GM19324 (cell line): ENCODE results near the gene GAS2.

Experiments used
- ATAC-seq: cut with Tn5 transposase; IDR thresholded peaks from one replicate; pipeline ENCODE4 v1.9.1; 2021; ENCODE audit warnings: mild to moderate bottlenecking, moderate library complexity; ENCODE audit not compliant: unreplicated experiment, low FRiP score

Gene GAS2

GRCh38 chr11:22723274-22723673, 56.9 kb downstream of the GAS2 start:
- ATAC-seq: no peak

DNA sequence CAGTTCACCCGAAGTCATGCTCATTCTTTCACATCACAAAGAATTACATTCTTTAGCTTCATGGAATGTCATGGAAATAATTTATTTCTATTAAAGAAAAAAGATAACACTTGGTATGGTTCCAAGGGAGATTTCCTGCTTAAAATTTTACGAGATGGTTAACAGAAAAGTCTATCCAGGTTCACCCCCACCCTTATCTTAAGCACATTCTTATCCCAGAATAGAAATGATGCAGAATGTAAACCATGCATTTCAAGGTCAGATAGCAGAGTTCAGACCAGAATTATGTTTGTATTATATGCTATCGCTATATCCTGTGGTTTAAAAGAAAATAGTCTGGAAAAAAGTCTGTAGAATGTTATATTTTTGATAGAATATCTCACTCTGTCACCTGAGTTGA, 58.7 kb downstream of the GAS2 start:
- ATAC-seq: no peak

DNA sequence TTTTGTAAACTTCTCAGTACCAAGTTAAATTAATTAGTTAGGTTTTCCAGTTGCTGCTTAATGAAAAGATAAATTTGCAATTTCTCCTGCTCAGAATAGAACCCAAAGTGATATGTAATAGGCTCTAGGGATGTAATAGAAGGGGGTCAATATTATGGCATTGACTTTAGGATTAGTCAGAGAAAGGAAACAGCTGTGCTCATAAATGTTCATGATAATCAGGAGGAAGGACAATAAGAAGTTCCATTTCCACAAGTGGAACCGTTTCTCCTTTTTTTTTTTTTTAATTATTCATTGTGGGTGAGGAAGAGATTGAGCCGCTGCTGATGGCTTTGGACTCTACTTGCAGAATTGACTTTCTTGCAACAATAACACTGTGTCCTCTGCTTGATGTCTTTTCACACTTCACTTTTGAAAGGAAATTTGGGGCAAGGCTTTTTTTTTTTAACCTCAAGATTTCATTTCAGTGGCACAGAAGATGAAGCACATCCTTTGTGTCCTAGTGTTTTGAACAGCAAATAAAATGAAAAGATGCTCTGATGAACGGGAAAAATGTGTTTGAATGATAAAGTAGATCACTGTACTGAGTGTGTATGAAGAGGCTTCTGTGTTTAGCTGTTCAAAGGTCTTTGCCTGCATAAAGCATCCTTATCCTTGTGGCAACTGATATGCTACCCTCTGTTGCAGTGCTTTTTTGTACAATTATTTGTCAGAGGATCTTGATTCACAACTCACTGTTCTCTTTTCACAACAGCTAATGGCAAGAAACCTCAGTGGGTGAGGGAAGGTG, 62.4 kb downstream of the GAS2 start:
- ATAC-seq: no peak

DNA sequence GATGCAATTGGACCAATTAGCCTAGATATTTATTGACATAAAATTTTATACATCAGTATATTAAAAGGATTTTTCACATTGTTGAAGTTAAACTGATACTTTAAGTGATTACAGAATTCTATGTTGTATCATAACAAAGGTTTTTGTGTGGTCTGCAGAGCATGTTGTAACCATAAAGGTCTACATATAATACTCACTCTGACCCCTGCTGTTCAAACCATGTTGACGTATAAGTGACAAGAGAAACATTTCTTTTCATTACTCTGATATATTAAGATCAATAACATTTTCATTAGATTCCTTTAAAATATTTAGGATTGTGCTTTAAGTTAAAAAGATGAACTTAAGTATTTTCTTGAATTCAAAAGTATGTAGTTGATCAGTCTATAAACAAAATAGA, 63.9 kb downstream of the GAS2 start:
- no peak for ATAC-seq

GRCh38 chr11:22732588-22732987, 66.2 kb downstream of the GAS2 start:
- no peak for ATAC-seq

GRCh38 chr11:22733475-22734248, 67.3 kb downstream of the GAS2 start:
- ATAC-seq: no peak

DNA sequence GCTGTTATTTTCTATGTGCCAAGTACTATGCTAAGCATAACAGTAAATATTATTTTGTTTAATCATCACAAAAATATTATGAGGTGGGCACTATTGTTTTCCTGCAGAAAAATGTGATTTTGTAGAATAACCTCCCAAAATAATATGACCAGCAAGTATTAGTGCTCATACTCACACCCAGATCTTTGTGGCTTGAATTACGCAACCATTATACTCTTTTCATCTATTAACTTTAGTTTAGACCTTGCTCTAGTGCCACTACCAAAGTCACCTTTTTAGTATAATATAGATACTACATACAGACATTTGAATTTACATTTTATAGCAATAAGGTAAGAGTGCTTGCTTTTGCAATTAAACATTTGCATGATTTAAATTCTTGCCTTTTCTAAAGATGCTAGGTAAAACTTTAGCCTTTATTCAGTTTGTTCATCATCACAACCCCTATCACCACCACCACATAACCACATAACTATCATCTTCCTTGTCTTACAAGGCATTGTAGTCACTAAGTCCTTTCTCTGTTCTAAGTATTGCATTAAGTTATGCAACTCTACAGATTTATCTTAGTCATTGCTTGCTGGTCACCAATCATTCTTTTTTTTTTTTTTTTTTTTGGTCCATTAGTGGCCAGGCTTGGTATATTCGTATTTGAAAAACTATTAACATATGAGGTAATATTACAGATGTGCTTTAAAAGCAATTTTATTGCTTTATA, 68.4 kb downstream of the GAS2 start:
- no peak for ATAC-seq

DNA sequence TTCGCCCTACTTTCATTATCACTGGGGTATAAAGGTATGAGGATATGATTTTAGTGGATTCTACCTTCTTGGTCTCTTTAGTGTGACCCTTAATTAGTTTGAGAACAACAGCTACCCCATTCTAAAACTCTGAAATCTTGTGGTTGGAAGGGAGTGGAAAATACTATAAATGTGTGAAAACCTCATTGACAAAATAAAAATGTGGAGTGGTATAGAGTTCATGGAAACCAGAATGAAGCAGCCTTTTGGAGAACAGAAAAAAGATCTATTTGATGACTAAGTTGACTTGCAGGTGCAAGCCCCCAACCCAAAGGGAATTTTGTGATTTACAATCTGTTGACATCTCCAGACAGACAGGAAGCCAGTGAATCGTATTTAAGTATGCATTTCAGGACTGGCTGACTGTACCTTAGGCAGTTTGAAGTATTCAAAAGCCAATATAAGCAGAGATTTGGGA, 75.8 kb downstream of the GAS2 start:
- no peak for ATAC-seq

DNA sequence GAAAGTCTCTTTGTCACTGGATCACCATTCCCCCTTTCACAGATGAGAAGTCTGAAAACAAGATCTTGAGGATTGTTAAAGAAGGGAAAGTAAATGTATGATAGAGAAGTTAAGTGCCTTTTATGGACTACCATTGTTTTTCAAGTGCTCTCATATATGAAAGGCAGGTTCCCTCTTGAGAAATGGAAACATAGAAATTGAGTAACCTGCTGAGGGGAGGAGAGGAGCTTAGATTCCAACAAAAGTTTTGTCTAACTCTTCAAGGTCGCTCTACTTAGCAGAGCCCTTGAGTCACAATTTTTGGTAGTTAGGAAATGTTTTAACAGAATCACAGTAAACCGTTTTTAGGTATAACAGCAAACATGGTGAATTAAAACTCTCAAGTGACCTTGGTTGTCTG, 83.1 kb downstream of the GAS2 start:
- no peak for ATAC-seq

DNA sequence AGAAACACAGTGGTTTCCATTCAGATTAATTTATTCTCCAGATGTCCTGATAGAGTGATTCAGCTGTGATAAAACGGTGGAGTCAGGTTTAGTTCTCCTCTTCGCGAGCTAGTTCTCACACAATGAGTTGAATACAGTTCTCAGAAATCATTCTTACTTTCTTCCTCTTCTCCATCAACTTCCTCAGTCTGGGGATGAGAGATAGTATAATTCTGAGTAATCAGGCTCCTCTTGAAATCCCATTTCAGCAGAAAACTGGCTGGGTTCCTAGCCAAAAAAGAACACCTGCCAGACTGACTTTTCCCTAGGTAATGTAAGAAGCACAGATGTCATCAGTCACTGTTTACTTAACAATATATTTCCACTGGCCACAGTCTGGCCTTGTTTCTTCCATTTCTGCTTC, 86.5 kb downstream of the GAS2 start:
- no peak for ATAC-seq

GRCh38 chr11:22753416-22753815, 87.0 kb downstream of the GAS2 start:
- ATAC-seq: no peak

- no peak for ATAC-seq
These were observed 94.7 kb downstream of the GAS2 start for GRCh38 chr11:22761066-22761465.

DNA sequence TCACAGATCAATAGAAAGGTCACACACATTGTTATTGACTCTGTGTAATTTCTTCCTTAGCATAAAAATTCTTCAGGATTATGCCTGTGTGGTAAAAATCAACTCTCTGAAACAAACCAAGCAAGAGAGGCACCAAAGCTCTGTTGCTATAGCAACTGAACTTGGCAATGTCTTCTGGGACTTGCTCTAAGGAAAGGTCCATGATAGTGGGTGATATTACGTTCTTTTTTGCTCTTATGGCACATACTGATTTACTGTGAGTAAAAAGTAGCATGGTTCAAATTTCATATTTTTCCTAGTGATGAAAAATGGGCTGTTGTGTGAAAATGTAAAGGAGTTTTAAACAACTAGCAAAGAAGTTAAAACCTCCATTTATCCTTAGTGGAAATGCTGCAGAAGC, 96.8 kb downstream of the GAS2 start:
- ATAC-seq: no peak

DNA sequence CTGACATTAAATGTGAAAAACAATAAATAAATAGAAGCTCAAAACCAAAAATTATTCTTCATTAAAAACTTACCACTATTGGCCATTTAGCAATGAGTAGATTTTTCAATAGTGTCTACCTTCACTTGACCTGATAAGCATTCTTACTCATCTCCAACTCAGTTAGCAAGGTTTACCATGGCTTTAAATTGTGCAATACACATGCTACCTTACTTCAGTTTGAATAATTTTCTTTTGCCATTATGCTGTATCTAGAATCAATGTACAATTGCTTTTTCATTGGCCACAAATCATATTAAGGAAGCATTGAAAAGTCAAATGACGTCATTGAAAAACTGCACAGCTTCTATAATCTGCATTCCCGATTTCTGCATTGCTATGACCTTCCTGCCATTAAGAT, 98.3 kb downstream of the GAS2 start:
- ATAC-seq: no peak

GRCh38 chr11:22768281-22768680, 101.9 kb downstream of the GAS2 start:
- ATAC-seq: no peak

DNA sequence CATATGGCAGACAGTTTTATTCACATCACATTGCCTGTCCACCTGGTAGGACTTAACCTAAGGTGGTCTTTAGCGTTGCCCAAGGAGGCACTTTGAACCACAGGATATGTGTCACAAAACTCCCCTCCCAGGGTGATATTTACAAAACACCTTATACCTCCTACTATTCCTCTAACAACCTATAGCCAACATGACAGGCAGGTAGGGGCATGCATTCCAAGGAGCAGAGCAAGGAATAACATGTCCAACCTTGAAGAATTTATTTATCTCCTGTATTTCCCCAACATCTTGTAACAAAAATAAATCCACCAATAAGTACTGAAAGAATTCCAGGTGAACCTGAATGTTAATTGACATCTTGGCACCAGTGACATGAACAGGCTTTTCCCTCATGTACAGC, 102.7 kb downstream of the GAS2 start:
- no peak for ATAC-seq

GRCh38 chr11:22774716-22775115, 108.3 kb downstream of the GAS2 start:
- no peak for ATAC-seq

GRCh38 chr11:22775248-22775647, 108.8 kb downstream of the GAS2 start:
- no peak for ATAC-seq

GRCh38 chr11:22778642-22779041, 112.2 kb downstream of the GAS2 start:
- no peak for ATAC-seq

- no peak for ATAC-seq
These were observed 113.4 kb downstream of the GAS2 start for GRCh38 chr11:22779850-22780249.

GRCh38 chr11:22780952-22781593, 114.7 kb downstream of the GAS2 start:
- peak; percentile 92 for ATAC-seq
